Effector memory CD4-positive, alpha-beta T cell (primary cell): ENCODE results near the gene RHOT1.
"Not testable (repeated sequence)": the region's sequence is repeated elsewhere in the genome, so short reads cannot be mapped to it uniquely, and the experiment has no call there.

Experiments
- DNase-seq, 3 donors: peaks; one replicate each; pipeline ENCODE4 v3.0.0-alpha.2; 2020
- H3K27ac ChIP-seq: 2 replicates; pipeline ENCODE4 v1.7.0; 2013; ENCODE audit warnings: mild to moderate bottlenecking, low read length, moderate library complexity; ENCODE audit not compliant: insufficient read depth, poor library complexity, severe bottlenecking
- H3K27me3 ChIP-seq: replicated peaks from 2 replicates; pipeline ENCODE4 v1.7.0; 2013; ENCODE audit warnings: mild to moderate bottlenecking, low read length; ENCODE audit not compliant: insufficient read depth, control insufficient read depth, poor library complexity, severe bottlenecking
- H3K36me3 ChIP-seq: 2 replicates; pipeline ENCODE4 v1.7.0; 2013; ENCODE audit warnings: mild to moderate bottlenecking, low read length, moderate library complexity; ENCODE audit not compliant: control insufficient read depth, insufficient read depth
- H3K4me1 ChIP-seq: 2 replicates; pipeline ENCODE4 v1.7.0; 2013; ENCODE audit warnings: low read length, mild to moderate bottlenecking; ENCODE audit not compliant: control insufficient read depth, insufficient read depth, poor library complexity, severe bottlenecking
- H3K4me3 ChIP-seq: 2 replicates; pipeline ENCODE4 v1.7.0; 2013; ENCODE audit warnings: low read length, low read depth, mild to moderate bottlenecking; ENCODE audit not compliant: insufficient read depth, poor library complexity, severe bottlenecking
- H3K9me3 ChIP-seq: 2 replicates; pipeline ENCODE4 v1.7.0; 2013; ENCODE audit warnings: mild to moderate bottlenecking, low read length, moderate library complexity; ENCODE audit not compliant: control insufficient read depth

Gene RHOT1

GRCh38 chr17:32107194-32107593 is 35.1 kb upstream of the RHOT1 start:
- H3K36me3 ChIP-seq, H3K4me3 ChIP-seq, DNase-seq, H3K9me3 ChIP-seq, H3K27ac ChIP-seq, H3K4me1 ChIP-seq, H3K27me3 ChIP-seq: not testable (repeated sequence)

- H3K9me3 ChIP-seq: no peaks in the 10 kb centered on the region
- H3K27ac ChIP-seq: no peak overlapping the region
- H3K36me3 ChIP-seq: no peaks in the 10 kb centered on the region
- no peak for DNase-seq
- H3K4me3 ChIP-seq: no peak overlapping the region
- H3K4me1 ChIP-seq: no peaks in the 10 kb centered on the region
- H3K27me3 ChIP-seq: no peaks in the 10 kb centered on the region
Observed at GRCh38 chr17:32110596-32110995, 31.7 kb upstream of the RHOT1 start.

GRCh38 chr17:32111141-32111771 is 31.0 kb upstream of the RHOT1 start:
- Histone ChIP-seq H3K9me3 (no peaks in the 10 kb centered on the region), H3K36me3 (no peaks in the 10 kb centered on the region), H3K27me3 (no peaks in the 10 kb centered on the region), H3K4me3 (no peak overlapping the region), H3K27ac (no peak overlapping the region), H3K4me1 (no peaks in the 10 kb centered on the region)
- DNase-seq: peak in 1 of 3 donors; percentile 13

- Histone ChIP-seq H3K27ac (no peak overlapping the region), H3K4me3 (no peak overlapping the region), H3K36me3 (no peaks in the 10 kb centered on the region), H3K9me3 (no peaks in the 10 kb centered on the region), H3K4me1 (no peaks in the 10 kb centered on the region), H3K27me3 (no peaks in the 10 kb centered on the region)
- DNase-seq: no peak
Observed at GRCh38 chr17:32112416-32112815, 29.9 kb upstream of the RHOT1 start.

- Histone ChIP-seq H3K4me3 (no peak overlapping the region), H3K36me3 (no peaks in the 10 kb centered on the region), H3K27me3 (no peaks in the 10 kb centered on the region), H3K9me3 (no peaks in the 10 kb centered on the region), H3K4me1 (no peaks in the 10 kb centered on the region), H3K27ac (no peak overlapping the region)
- DNase-seq: no peak
Observed at GRCh38 chr17:32114536-32114935, 27.8 kb upstream of the RHOT1 start.

- H3K4me3 ChIP-seq, H3K36me3 ChIP-seq, H3K27me3 ChIP-seq, H3K4me1 ChIP-seq, H3K27ac ChIP-seq, DNase-seq, H3K9me3 ChIP-seq: not testable (repeated sequence)
Observed at GRCh38 chr17:32115546-32115945, 26.8 kb upstream of the RHOT1 start.

- H3K27me3 ChIP-seq: no peaks in the 10 kb centered on the region
- H3K36me3 ChIP-seq: no peaks in the 10 kb centered on the region
- no peaks in the 10 kb centered on the region for H3K4me1 ChIP-seq
- DNase-seq: no peak
- H3K4me3 ChIP-seq: no peak overlapping the region
- H3K27ac ChIP-seq: no peak overlapping the region
- H3K9me3 ChIP-seq: no peaks in the 10 kb centered on the region
Observed at GRCh38 chr17:32116937-32117336, 25.4 kb upstream of the RHOT1 start.

GRCh38 chr17:32117399-32117798 is 24.9 kb upstream of the RHOT1 start:
- Histone ChIP-seq H3K9me3 (no peaks in the 10 kb centered on the region), H3K27me3 (no peaks in the 10 kb centered on the region), H3K27ac (no peak overlapping the region), H3K4me3 (no peak overlapping the region), H3K4me1 (no peaks in the 10 kb centered on the region), H3K36me3 (no peaks in the 10 kb centered on the region)
- DNase-seq: no peak

GRCh38 chr17:32118088-32118487 is 24.2 kb upstream of the RHOT1 start:
- H3K4me1 ChIP-seq, H3K27ac ChIP-seq, H3K27me3 ChIP-seq, H3K9me3 ChIP-seq, DNase-seq, H3K36me3 ChIP-seq, H3K4me3 ChIP-seq: not testable (repeated sequence)

- no peak for DNase-seq
- no peaks in the 10 kb centered on the region for H3K4me1 ChIP-seq
Observed at GRCh38 chr17:32118835-32119234, 23.5 kb upstream of the RHOT1 start.

More at GRCh38 chr17:32118835-32119234, 23.5 kb upstream of the RHOT1 start:
- H3K36me3 ChIP-seq: no peaks in the 10 kb centered on the region
- H3K9me3 ChIP-seq: no peaks in the 10 kb centered on the region
- H3K27ac ChIP-seq: no peak overlapping the region
- H3K4me3 ChIP-seq: no peak overlapping the region
- H3K27me3 ChIP-seq: no peaks in the 10 kb centered on the region
